GM19324 (cell line): ENCODE results near the gene ERH.

ENCODE experiments used
- ATAC-seq: cut with Tn5 transposase; IDR thresholded peaks from one replicate; pipeline ENCODE4 v1.9.1; 2021; ENCODE audit warnings: mild to moderate bottlenecking, moderate library complexity; ENCODE audit not compliant: unreplicated experiment, low FRiP score

The ERH gene

DNA sequence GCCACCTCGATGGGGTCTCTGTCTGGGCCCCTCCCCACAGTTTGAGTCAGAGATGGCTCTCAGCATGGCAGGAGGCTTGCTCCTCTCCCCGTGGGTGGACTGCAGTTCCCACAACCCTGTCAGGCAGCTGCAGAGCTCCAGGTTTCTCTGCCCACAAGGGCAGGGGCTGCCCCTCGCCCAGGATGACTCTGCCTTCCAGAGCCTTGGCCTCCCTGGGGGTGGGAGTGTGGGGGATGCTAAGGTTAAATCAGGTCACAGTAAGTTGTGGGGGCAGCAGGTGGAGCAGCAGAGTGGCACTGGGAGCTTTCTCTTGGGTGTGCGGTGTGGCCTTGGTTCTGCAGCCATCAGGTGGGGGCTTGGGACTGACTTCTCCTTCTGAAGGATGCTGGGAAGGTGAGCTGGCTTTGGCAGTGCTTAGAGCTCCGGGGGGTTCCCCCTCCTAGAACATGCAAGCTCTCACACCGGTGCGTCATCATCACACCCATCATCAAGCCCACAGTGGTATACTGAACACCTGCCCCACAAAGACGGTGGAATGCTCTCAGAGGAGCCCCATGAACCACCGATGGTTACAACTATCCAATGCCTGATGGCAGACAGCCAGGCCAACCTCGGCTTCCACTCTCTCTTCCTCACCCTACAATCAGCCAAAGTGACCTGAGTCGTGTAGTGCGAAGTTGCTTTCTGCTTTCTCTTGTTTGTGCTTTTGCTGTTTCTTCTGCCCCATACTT, 39.7 kb downstream of the ERH start:
- no peak for ATAC-seq

GRCh38 chr14:69357544-69358200, 40.4 kb downstream of the ERH start:
- no peak for ATAC-seq

GRCh38 chr14:69356903-69357543, 41.1 kb downstream of the ERH start:
- ATAC-seq = no peak

DNA sequence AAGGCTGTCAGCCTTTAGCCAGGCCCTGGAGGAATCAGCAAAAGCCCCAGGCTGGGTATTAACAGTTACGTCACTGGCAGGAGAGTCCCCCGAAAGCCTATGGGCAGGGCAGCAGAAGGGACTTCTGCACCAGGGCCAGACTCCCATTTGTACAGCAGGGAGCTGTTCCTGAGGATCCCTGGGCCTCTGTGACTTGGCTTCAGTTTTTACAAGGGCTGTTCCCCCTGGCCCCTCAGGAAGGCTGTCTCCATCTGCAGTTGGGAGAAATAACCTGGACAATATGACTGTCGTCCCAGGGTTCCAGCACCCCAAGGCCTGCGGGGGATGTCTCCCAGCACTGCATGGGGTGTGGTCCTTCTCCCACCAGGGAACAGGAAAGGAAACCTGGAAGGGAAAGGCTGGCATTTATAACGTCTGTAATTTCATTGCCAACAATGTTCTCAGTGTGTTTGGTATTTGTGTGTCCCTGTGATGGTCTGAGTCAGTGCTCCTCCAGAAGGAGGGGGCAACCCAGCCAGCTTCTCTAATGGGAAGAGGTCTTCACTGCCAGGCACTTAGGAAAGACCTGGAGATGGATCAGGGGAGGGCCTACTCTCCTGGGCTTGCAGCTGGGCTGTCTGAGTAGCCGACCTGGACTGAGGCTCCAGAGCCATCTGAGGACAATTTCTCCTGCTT, 42.4 kb downstream of the ERH start:
- no peak for ATAC-seq

DNA sequence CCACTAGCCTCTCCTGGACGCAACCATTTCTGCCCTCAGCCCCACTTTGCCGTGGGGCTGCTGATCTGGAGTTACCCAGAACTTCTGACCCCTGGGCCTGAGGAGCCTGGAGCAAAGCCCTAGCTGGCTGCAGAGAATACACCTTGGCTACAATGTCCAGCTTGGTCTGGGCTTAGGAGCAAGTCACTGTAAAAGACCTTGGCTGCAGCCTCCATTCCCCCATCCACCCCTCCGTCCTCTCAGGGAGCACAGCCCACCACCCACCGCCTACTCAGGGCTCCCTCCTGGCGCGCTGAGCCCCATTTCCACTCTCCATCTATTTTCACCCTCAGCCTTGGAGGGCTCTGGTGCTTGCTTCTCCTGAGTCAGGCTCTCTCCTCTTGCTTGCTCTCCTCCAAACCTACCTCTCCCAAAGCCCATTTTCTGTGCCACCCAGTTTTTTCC, 42.9 kb downstream of the ERH start:
- ATAC-seq = no peak

- peak; percentile 81 for ATAC-seq
Observed at GRCh38 chr14:69354383-69355153, 43.5 kb downstream of the ERH start.

DNA sequence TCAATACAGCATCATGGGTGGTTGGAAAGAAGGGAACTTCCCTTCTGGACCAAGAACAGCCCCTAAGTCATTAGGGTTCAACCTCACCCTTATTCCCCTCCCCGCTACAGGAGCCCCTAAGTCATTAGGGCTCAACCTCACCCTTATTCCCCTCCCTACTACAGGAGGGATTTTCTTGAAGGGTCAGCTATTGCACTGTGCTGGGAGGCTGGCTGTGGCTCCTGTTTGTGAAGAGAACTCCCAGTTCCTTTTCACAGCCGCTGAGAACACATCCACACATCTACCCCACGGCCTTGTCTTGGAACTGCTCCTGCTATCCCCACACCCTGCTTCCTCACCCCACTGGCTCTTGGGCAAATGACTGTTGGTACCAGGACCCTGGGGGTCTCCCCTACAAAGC, 44.9 kb downstream of the ERH start:
- no peak for ATAC-seq

GRCh38 chr14:69351911-69352310, 46.2 kb downstream of the ERH start:
- no peak for ATAC-seq

DNA sequence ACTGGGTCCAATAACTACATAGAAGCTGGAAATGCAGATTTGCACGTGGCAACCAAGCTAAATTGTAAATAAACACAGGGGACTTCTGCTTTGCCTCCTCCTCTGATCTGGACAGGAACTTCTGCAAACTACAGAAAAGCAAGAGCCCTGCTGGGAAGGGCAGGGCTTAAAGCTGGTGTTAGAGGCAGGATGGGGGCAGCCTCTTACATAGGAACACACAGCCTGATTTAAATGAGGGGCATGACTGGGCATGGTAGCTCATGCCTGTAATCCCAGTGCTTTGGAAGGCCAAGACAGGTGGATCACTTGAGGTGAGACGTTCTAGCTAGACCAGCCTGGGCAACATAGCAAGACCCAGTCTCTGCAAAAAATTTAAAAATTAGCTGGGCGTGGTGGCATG, 46.7 kb downstream of the ERH start:
- no peak for ATAC-seq

DNA sequence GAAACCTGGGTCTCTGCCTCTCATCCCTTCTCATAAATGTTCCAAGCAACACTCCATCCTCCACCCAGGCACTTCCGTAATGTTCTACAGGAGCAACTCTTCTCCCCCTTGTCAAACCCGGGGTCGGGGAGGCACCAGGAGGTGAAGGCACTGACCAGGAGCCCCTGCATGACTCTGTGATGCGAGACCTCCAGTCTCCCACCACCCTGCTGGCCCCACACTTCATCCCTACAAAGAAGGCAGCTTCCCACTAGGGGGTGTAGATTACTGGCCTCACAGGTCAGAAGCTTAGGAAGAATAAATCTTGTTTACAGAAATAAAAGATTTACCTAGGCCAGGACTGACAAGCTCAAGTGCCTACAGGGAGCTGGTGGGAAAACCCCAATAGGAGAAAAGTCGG, 47.2 kb downstream of the ERH start:
- no peak for ATAC-seq

DNA sequence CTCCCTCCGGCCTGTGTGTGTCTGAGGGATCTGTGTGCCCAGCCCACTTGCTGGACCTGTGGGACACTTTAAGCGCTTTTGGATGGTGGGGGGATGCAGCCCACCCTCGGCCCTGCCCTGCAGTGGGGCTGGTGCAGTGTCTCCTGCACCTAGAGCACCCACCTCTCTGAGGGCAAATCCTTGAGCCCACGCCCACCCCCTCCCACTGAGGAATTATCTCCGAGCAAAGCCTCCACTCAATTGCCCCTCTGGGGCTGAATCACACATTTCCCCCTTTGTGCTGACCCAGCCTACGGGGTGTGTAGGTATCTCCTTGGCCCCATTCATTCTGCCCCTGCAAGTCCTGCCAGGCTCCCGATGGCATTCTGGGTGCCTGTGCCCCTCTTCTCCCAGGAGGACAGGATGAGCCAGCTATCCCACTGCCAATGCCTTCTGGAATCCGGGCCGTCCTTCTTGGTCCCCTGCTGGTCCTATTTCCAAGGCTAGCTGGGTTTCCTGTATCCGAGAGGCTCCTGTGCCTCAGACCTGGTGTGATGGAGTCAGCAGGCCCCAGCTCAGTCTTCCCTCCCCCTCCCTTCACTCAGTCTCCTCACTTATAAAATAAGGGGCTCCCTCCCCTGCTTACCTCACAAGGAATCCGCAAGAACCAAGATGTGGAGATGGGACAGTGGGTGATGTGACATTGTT, 48.9 kb downstream of the ERH start:
- no peak for ATAC-seq

GRCh38 chr14:69346710-69347109, 51.4 kb downstream of the ERH start:
- ATAC-seq = no peak

GRCh38 chr14:69345402-69345801, 52.7 kb downstream of the ERH start:
- ATAC-seq = no peak

DNA sequence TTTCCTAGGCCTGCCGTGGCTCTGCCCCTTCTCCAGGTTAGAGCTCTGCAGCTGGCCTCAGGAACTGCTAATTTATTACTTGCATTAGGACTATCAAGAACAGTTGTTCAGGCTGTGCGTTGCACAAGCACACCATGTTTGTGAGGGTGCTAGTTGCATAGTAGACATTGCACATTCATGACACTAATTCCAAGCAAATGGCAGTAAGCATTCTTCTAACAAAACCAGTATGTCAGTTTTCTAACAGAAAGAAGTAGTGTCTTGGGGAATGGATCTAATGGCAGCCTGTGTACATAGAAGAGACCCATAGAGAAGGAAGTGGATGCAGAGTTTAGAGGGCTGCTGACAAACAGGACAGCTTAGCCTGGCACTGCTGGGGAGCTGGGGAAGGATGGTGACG, 53.9 kb downstream of the ERH start:
- no peak for ATAC-seq

GRCh38 chr14:69342928-69343525, 55.1 kb downstream of the ERH start:
- ATAC-seq = no peak

DNA sequence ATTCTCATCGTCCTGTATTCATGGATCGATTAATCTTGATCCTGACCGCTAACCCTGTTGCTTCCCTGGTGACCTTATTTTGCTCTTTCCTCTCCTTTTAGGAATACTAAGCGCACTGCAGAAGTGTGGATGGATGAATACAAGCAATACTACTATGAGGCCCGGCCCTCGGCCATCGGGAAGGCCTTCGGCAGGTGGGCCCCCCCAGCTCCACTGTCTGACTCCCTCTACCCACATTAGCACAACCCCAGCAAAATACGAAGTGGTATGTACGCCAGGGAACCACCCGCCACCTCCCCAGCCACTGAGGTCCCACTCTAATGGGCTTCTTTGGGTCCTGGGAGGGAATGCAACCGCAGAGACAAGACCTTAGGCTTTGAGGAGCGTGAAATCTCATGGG, 58.7 kb downstream of the ERH start:
- ATAC-seq = no peak

DNA sequence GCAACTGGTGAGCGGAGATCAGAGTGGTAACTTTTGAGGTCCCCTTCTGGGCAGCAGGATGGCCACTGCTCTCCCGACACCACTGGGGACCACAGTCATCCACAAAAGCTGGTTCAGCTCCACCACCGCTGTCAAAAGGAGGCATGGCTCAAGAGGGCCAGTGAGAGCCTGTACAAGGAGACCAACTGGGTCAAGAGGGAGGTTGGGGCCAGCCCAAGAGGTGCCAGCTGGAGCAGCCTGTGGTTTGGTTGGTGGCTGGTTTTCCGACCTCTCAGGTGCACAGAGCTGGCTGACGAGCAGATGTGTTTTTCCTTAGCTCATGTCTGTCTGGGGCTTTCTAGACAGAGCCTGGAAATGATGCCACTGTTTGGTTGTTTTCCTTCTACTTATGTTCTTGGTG, 60.1 kb downstream of the ERH start:
- no peak for ATAC-seq

DNA sequence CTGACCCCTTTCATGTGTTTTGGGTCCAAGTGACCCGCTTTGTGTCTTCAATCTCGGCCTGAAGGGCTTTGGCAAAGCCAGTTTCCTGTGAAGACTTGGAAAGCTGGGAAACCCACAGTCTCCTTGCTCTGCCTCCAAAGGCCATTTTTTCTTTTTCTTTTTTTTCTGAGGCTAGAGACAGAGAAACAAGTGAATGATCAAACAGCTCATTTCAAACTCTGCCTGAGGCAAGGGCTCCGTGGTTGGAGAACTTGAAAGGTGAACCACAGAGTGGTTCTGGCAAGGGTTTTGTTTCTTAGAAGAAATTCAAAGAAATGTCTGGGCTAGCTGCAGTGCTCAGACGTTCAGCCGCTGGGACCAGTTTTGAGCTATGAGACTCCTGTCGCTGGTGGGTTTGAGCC, 62.7 kb downstream of the ERH start:
- no peak for ATAC-seq

GRCh38 chr14:69334576-69334975, 63.5 kb downstream of the ERH start:
- no peak for ATAC-seq
